Osteocyte (in vitro differentiated cells): ENCODE results near the gene ANO5. TPM values are rescaled to one million over a fixed set of nuclear protein-coding genes. Genes with fewer than 3 reads are reported as not detected.
"Not testable (repeated sequence)": the region's sequence is repeated elsewhere in the genome, so short reads cannot be mapped to it uniquely, and the experiment has no call there.

Experiments
- DNase-seq: peaks from one replicate; pipeline ENCODE4 v3.0.0; 2021; ENCODE audit warnings: mixed read lengths; ENCODE audit not compliant: unreplicated experiment; ENCODE audit errors: extremely low spot score
- H3K27ac Mint-ChIP-seq: one replicate; pipeline ENCODE4 v1.8.0; 2021; ENCODE audit warnings: mild to moderate bottlenecking, mixed read lengths; ENCODE audit not compliant: unreplicated experiment
- H3K27me3 Mint-ChIP-seq: one replicate; pipeline ENCODE4 v1.8.0; 2021; ENCODE audit warnings: mixed read lengths; ENCODE audit not compliant: unreplicated experiment
- H3K36me3 Mint-ChIP-seq: one replicate; pipeline ENCODE4 v1.8.0; 2021; ENCODE audit warnings: mixed read lengths; ENCODE audit not compliant: unreplicated experiment
- H3K4me1 Mint-ChIP-seq: one replicate; pipeline ENCODE4 v1.8.0; 2021; ENCODE audit warnings: mixed read lengths; ENCODE audit not compliant: unreplicated experiment
- H3K4me3 Mint-ChIP-seq: one replicate; pipeline ENCODE4 v1.8.0; 2021; ENCODE audit warnings: mild to moderate bottlenecking, moderate library complexity, mixed read lengths; ENCODE audit not compliant: unreplicated experiment
- H3K9me3 Mint-ChIP-seq: one replicate; pipeline ENCODE4 v1.8.0; 2021; ENCODE audit warnings: mixed read lengths; ENCODE audit not compliant: unreplicated experiment
- CTCF ChIP-seq: fragments of 200-600 bp; sonication (generic); IDR thresholded peaks from 2 replicates; pipeline ENCODE4 v1.5.0; 2021; ENCODE audit warnings: antibody characterized with exemption, mild to moderate bottlenecking, moderate library complexity
- total RNA-seq: library from RNA; stranded (reverse); gene quantifications from 2 replicates; pipeline ENCODE4 v1.2.1, GENCODE V29; 2021

Gene ANO5
- total RNA-seq, 1 donor from 2014 or later = not detected

GRCh38 chr11:22276535-22276934 lies 83.7 kb downstream of the ANO5 start:
- no peaks in the 10 kb centered on the region for H3K27me3 Mint-ChIP-seq
- no peak overlapping the region for H3K4me3 Mint-ChIP-seq
- no peak overlapping the region for H3K27ac Mint-ChIP-seq
- H3K4me1 Mint-ChIP-seq = no peaks in the 10 kb centered on the region
- no peak for DNase-seq
- TF ChIP-seq CTCF = no peak
- no peaks in the 10 kb centered on the region for H3K36me3 Mint-ChIP-seq
- H3K9me3 Mint-ChIP-seq = no peaks in the 10 kb centered on the region

GRCh38 chr11:22284991-22285390 lies 92.1 kb downstream of the ANO5 start:
- not testable (repeated sequence) for H3K36me3 Mint-ChIP-seq, H3K4me3 Mint-ChIP-seq, H3K4me1 Mint-ChIP-seq, H3K27ac Mint-ChIP-seq, DNase-seq, H3K9me3 Mint-ChIP-seq, H3K27me3 Mint-ChIP-seq

- TF ChIP-seq CTCF = no peak
- Mint-ChIP-seq H3K27me3 (peaks cover 7% of the 10 kb centered on the region), H3K4me3 (no peak overlapping the region), H3K4me1 (no peaks in the 10 kb centered on the region), H3K27ac (no peak overlapping the region), H3K36me3 (no peaks in the 10 kb centered on the region), H3K9me3 (no peaks in the 10 kb centered on the region)
- no peak for DNase-seq
These were observed 109.5 kb downstream of the ANO5 start for GRCh38 chr11:22302368-22302767.

- TF ChIP-seq CTCF = peak; percentile 65
- H3K27me3 Mint-ChIP-seq = peaks cover 7% of the 10 kb centered on the region
- no peaks in the 10 kb centered on the region for H3K4me1 Mint-ChIP-seq
- DNase-seq = no peak
- no peak overlapping the region for H3K4me3 Mint-ChIP-seq
- H3K9me3 Mint-ChIP-seq = no peaks in the 10 kb centered on the region
- H3K36me3 Mint-ChIP-seq = no peaks in the 10 kb centered on the region
- H3K27ac Mint-ChIP-seq = no peak overlapping the region
These were observed 111.6 kb downstream of the ANO5 start for GRCh38 chr11:22304337-22304961.

- Mint-ChIP-seq H3K27me3 (no peaks in the 10 kb centered on the region), H3K27ac (no peak overlapping the region)
These were observed 124.8 kb downstream of the ANO5 start for GRCh38 chr11:22317656-22318055.

More at GRCh38 chr11:22317656-22318055, 124.8 kb downstream of the ANO5 start:
- no peaks in the 10 kb centered on the region for H3K9me3 Mint-ChIP-seq
- no peaks in the 10 kb centered on the region for H3K36me3 Mint-ChIP-seq
- DNase-seq = no peak
- H3K4me1 Mint-ChIP-seq = no peaks in the 10 kb centered on the region
- no peak for TF ChIP-seq CTCF
- no peak overlapping the region for H3K4me3 Mint-ChIP-seq
